Measurements from ENCODE around the gene TNRC18. TPM values are rescaled to one million over a fixed set of nuclear protein-coding genes. Genes with fewer than 3 reads are reported as not detected.

The TNRC18 gene
- total RNA-seq, 3 donors from 2014 or later (not counting 1 experiment from before 2014, with no cell fraction given): 111 to 127 (median 124) TPM

DNA sequence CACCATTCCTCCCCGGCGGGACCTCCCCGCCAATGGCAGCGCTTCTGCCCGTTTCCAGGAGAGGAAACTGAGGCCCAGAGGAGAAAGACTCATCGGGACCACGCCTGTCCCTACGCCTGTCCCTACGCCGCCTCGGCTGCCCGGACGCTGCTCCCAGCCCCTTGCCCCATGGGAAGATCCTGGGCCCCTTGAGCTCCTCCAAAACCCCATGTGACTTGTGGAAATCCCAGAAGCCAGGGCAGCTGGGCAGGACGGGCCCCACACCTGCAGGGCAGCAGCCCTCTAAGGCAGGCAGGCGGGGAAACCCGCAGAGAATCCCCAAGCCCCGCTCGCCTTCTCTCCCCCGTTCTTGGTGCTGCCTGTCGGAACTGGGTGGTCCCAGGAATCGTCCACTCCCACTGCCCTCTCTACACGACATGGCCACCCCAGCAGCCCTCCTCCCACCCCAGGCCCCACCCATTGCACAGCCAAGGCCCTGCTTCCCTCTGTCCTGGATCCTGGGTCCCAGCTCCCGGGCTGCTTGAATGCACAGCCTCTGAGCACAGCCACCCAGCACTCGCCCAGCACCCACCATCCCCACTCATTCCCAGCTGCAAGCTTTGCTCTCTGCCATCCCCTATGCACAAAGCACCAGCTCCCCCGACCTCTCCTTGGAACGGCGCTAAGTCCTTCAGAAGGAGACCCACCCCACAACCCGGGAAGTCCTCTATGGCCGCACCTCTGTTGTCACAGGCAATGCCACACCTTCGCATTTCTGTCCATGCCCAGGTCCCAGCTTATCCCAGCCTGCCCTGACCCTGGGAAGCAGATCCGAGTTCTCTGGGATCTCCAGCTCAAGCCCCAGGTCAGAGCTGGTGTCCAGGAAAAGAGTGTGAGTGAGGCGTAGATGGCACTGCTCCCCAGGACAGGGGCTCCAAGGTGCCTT, 90.3 kb downstream of the TNRC18 start:
- Histone ChIP-seq H3K36me3 (ENCODE audit: control insufficient read depth, insufficient read depth, low read length) (peaks cover 29% of the 10 kb centered on the region), H3K27ac (ENCODE audit: low read length) (no peak overlapping the region), H3K27me3 (ENCODE audit: control insufficient read depth, insufficient read depth, low read length) (no peaks in the 10 kb centered on the region), H3K4me1 (ENCODE audit: control insufficient read depth, insufficient read depth, low read length) (peaks cover 28% of the 10 kb centered on the region), H3K9me3 (ENCODE audit: control insufficient read depth, insufficient read depth, low read length) (peaks cover 11% of the 10 kb centered on the region), H3K4me3 (ENCODE audit: low read length) (no peak overlapping the region)
- DNase-seq (no peak), ATAC-seq (no peak)
- Mint-ChIP-seq H3K27me3 (ENCODE audit: low read depth in 2 of 2) (no peaks in the 10 kb centered on the region), H3K4me3 (no peak overlapping the region), H3K36me3 (peaks cover 14% of the 10 kb centered on the region), H3K9me3 (no peaks in the 10 kb centered on the region), H3K4me1 (peaks cover 15 to 28% of the 10 kb centered on the region in 2 donors), H3K27ac (no peak overlapping the region)
- 94% methylated on average over 32 of the region's 32 CpGs for WGBS (ENCODE audit: insufficient coverage)
- TF ChIP-seq, protein P1, sequence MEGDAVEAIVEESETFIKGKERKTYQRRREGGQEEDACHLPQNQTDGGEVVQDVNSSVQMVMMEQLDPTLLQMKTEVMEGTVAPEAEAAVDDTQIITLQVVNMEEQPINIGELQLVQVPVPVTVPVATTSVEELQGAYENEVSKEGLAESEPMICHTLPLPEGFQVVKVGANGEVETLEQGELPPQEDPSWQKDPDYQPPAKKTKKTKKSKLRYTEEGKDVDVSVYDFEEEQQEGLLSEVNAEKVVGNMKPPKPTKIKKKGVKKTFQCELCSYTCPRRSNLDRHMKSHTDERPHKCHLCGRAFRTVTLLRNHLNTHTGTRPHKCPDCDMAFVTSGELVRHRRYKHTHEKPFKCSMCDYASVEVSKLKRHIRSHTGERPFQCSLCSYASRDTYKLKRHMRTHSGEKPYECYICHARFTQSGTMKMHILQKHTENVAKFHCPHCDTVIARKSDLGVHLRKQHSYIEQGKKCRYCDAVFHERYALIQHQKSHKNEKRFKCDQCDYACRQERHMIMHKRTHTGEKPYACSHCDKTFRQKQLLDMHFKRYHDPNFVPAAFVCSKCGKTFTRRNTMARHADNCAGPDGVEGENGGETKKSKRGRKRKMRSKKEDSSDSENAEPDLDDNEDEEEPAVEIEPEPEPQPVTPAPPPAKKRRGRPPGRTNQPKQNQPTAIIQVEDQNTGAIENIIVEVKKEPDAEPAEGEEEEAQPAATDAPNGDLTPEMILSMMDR (IDR thresholded peaks at IDR 0.05): no peak
- intact Hi-C loops (cut with micrococcal nuclease): no loop called here

DNA sequence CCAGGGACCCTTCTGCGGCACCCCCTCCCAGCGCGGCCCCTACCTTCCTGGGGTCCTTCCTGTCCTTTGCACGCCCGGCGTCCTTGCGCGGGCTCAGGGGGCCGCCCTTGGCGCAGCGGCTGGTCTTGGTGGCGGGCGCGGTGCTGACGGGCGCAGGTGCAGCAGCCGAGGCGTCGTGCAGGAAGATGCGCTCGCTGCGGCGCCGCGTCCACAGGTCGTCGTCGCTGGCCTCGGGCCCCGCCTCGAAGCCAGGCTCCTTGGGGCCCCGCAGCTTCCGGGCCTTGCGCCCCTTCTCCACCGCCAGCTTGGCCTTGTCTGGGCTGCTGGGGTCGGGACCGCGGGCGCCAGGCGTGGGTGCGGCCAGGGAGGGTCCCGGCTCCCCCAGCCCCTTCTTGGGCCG, 91.1 kb downstream of the TNRC18 start:
- H3K4me3 Mint-ChIP-seq: no peak overlapping the region
- WGBS (ENCODE audit: insufficient coverage): 95% methylated on average over 43 of the region's 43 CpGs
- no peaks in the 10 kb centered on the region for H3K27me3 Mint-ChIP-seq (ENCODE audit: low read depth in 2 of 2)
- Histone ChIP-seq H3K27me3 (ENCODE audit: control insufficient read depth, insufficient read depth, low read length) (no peaks in the 10 kb centered on the region), H3K4me1 (ENCODE audit: control insufficient read depth, insufficient read depth, low read length) (peaks cover 35% of the 10 kb centered on the region), H3K27ac (ENCODE audit: low read length) (no peak overlapping the region), H3K4me3 (ENCODE audit: low read length) (no peak overlapping the region), H3K36me3 (ENCODE audit: control insufficient read depth, insufficient read depth, low read length) (peaks cover 29% of the 10 kb centered on the region), H3K9me3 (ENCODE audit: control insufficient read depth, insufficient read depth, low read length) (peaks cover 11% of the 10 kb centered on the region)
- peaks cover 15 to 32% of the 10 kb centered on the region in 2 donors for H3K4me1 Mint-ChIP-seq
- TF ChIP-seq, protein P1 (IDR thresholded peaks at IDR 0.05): no peak
- H3K36me3 Mint-ChIP-seq: peaks cover 14% of the 10 kb centered on the region
- ATAC-seq (no peak), DNase-seq (no peak)
- no peaks in the 10 kb centered on the region for H3K9me3 Mint-ChIP-seq
- intact Hi-C loops (cut with micrococcal nuclease): no loop called here
- no peak overlapping the region for H3K27ac Mint-ChIP-seq

DNA sequence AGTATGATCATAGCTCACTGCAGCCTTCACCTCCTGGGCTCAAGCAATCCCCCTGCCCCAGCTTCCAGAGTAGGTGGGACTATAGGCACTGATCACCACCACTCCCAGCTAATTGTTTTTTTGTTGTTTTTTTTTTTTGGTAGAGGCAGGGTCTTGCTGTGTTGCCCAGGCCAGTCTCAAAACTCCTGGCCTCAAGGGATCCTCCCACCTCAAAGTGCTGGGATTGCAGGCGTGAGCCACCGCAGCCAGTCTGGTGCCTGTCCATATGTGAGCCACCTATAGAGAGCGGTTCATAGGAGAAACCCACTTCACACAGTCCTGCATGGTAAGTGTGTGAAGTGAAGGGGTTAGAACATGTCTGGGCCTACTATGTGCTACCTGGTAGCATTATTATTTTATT, 93.3 kb downstream of the TNRC18 start:
- Histone ChIP-seq H3K27ac (ENCODE audit: low read length) (no peak overlapping the region), H3K9me3 (ENCODE audit: control insufficient read depth, insufficient read depth, low read length) (no peaks in the 10 kb centered on the region), H3K36me3 (ENCODE audit: control insufficient read depth, insufficient read depth, low read length) (peaks cover 24% of the 10 kb centered on the region), H3K4me3 (ENCODE audit: low read length) (no peak overlapping the region), H3K4me1 (ENCODE audit: control insufficient read depth, insufficient read depth, low read length) (peaks cover 41% of the 10 kb centered on the region), H3K27me3 (ENCODE audit: control insufficient read depth, insufficient read depth, low read length) (no peaks in the 10 kb centered on the region)
- DNase-seq: no peak
- no peak overlapping the region for H3K4me3 Mint-ChIP-seq
- H3K4me1 Mint-ChIP-seq: peaks cover 22 to 40% of the 10 kb centered on the region in 2 donors
- no peaks in the 10 kb centered on the region for H3K27me3 Mint-ChIP-seq (ENCODE audit: low read depth in 2 of 2)
- TF ChIP-seq, protein P1 (IDR thresholded peaks at IDR 0.05): no peak
- H3K27ac Mint-ChIP-seq: no peak overlapping the region
- no peak for ATAC-seq
- no peaks in the 10 kb centered on the region for H3K9me3 Mint-ChIP-seq
- WGBS (ENCODE audit: insufficient coverage): 100% methylated on average over 3 of the region's 3 CpGs
- H3K36me3 Mint-ChIP-seq: no peaks in the 10 kb centered on the region
- intact Hi-C loops (cut with micrococcal nuclease): no loop called here

Data from natural killer cell (primary cell).